Neural crest cell (in vitro differentiated cells): ENCODE results near the gene PSMG3. TPM values are rescaled to one million over a fixed set of nuclear protein-coding genes. Genes with fewer than 3 reads are reported as not detected.
A peak's percentile ranks its signal among the peaks of the same experiment; 100 is the strongest.

Experiments
- DNase-seq: peaks from one replicate; pipeline ENCODE4 v3.0.0; 2021; ENCODE audit warnings: low read depth, mixed read lengths, low spot score
- H3K27ac Mint-ChIP-seq: one replicate; pipeline ENCODE4 v1.8.0; 2021; ENCODE audit warnings: mild to moderate bottlenecking, mixed read lengths; ENCODE audit not compliant: unreplicated experiment
- H3K27me3 Mint-ChIP-seq: 2 replicates; pipeline ENCODE4 v1.8.0; 2021; ENCODE audit warnings: low read depth, mild to moderate bottlenecking, mixed read lengths
- H3K36me3 Mint-ChIP-seq: 2 replicates; pipeline ENCODE4 v1.8.0; 2021; ENCODE audit warnings: low read depth, mild to moderate bottlenecking, mixed read lengths
- H3K4me1 Mint-ChIP-seq: 2 replicates; pipeline ENCODE4 v1.8.0; 2021; ENCODE audit warnings: mixed read lengths
- H3K4me3 Mint-ChIP-seq: one replicate; pipeline ENCODE4 v1.8.0; 2021; ENCODE audit warnings: mild to moderate bottlenecking, mixed read lengths
- H3K9me3 Mint-ChIP-seq: 2 replicates; pipeline ENCODE4 v1.8.0; 2021; ENCODE audit warnings: mixed read lengths
- CTCF ChIP-seq: fragments of 200-600 bp; sonication (generic); conservative IDR thresholded peaks from 2 replicates; pipeline ENCODE4 v1.5.0; 2021; ENCODE audit warnings: antibody characterized with exemption, mild to moderate bottlenecking
- total RNA-seq: library from RNA; stranded (reverse); gene quantifications from 2 replicates; pipeline ENCODE4 v1.2.1, GENCODE V29; 2021

PSMG3 gene
- total RNA-seq, 1 donor from 2014 or later: 57.8 TPM

GRCh38 chr7:1547777-1548437 lies 21.9 kb downstream of the PSMG3 start:
- DNase-seq: no peak
- TF ChIP-seq CTCF: no peak
- H3K27me3 Mint-ChIP-seq: no peaks in the 10 kb centered on the region
- no peaks in the 10 kb centered on the region for H3K36me3 Mint-ChIP-seq
- H3K4me1 Mint-ChIP-seq: no peaks in the 10 kb centered on the region
- no peaks in the 10 kb centered on the region for H3K9me3 Mint-ChIP-seq
- no peak overlapping the region for H3K4me3 Mint-ChIP-seq
- H3K27ac Mint-ChIP-seq: no peak overlapping the region

GRCh38 chr7:1546909-1547776 lies 22.7 kb downstream of the PSMG3 start:
- Mint-ChIP-seq H3K36me3 (no peaks in the 10 kb centered on the region), H3K4me3 (no peak overlapping the region), H3K4me1 (no peaks in the 10 kb centered on the region), H3K9me3 (no peaks in the 10 kb centered on the region), H3K27ac (no peak overlapping the region), H3K27me3 (no peaks in the 10 kb centered on the region)
- no peak for DNase-seq
- TF ChIP-seq CTCF: no peak

GRCh38 chr7:1546274-1546908 lies 23.4 kb downstream of the PSMG3 start:
- Mint-ChIP-seq H3K9me3 (no peaks in the 10 kb centered on the region), H3K4me3 (no peak overlapping the region), H3K27ac (no peak overlapping the region), H3K27me3 (no peaks in the 10 kb centered on the region), H3K36me3 (no peaks in the 10 kb centered on the region), H3K4me1 (no peaks in the 10 kb centered on the region)
- no peak for TF ChIP-seq CTCF
- DNase-seq: no peak

- H3K4me1 Mint-ChIP-seq: no peaks in the 10 kb centered on the region
- DNase-seq: no peak
- no peak for TF ChIP-seq CTCF
- no peaks in the 10 kb centered on the region for H3K9me3 Mint-ChIP-seq
- H3K36me3 Mint-ChIP-seq: no peaks in the 10 kb centered on the region
- H3K4me3 Mint-ChIP-seq: no peak overlapping the region
- no peaks in the 10 kb centered on the region for H3K27me3 Mint-ChIP-seq
- H3K27ac Mint-ChIP-seq: no peak overlapping the region
These were observed 24.2 kb downstream of the PSMG3 start for GRCh38 chr7:1545417-1546246.

- Mint-ChIP-seq H3K27me3 (no peaks in the 10 kb centered on the region), H3K9me3 (no peaks in the 10 kb centered on the region), H3K4me3 (no peak overlapping the region), H3K36me3 (no peaks in the 10 kb centered on the region), H3K27ac (peak overlapping the region; percentile 19), H3K4me1 (no peaks in the 10 kb centered on the region)
- no peak for DNase-seq
- TF ChIP-seq CTCF: no peak
These were observed 24.9 kb downstream of the PSMG3 start for GRCh38 chr7:1544896-1545416.
